HG03045 (cell line): ENCODE data around the gene FNDC11.
"Not testable (repeated sequence)": the region's sequence is repeated elsewhere in the genome, so short reads cannot be mapped to it uniquely, and the experiment has no call there.

Experiments used
- ATAC-seq: cut with Tn5 transposase; IDR thresholded peaks from one replicate; pipeline ENCODE4 v1.9.1; 2021; ENCODE audit warnings: mild to moderate bottlenecking, moderate library complexity; ENCODE audit not compliant: unreplicated experiment

Gene FNDC11

DNA sequence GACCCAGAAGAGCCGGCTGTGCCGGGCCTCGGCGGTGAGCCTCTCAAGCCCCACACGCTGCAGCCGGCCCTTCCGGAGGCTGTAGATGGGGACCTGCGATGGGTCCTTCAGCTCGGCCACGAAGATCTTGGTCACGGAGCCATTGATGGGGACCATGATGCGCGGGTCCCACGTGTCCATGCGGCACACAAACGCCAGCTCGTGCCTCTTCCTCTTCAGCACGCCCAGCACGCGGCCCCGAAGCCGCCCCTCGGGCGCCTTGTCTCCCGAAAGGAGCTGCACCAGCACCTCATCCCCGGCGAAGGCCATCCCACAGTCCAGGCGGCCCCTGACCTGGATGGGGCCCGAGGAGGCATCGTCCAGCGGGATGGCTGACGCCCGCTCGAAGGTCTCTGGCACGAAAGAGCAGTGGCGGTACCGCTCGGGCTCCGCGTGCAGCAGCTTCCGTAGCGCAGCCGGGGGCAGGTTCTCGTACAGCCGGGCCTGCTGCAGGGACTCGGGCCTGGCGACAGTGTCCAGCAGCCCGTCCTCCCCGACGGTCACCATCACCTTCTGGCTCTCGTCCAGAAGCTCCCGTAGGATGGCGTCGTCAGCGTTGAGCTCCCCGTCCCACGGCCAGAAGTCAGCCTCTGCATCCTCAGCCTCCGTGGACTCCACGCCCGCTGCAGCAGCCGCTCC lies 11.2 kb downstream of the FNDC11 start:
- ATAC-seq: no peak

- no peak for ATAC-seq
Measured at GRCh38 chr20:63565699-63566335, 11.9 kb downstream of the FNDC11 start.

DNA sequence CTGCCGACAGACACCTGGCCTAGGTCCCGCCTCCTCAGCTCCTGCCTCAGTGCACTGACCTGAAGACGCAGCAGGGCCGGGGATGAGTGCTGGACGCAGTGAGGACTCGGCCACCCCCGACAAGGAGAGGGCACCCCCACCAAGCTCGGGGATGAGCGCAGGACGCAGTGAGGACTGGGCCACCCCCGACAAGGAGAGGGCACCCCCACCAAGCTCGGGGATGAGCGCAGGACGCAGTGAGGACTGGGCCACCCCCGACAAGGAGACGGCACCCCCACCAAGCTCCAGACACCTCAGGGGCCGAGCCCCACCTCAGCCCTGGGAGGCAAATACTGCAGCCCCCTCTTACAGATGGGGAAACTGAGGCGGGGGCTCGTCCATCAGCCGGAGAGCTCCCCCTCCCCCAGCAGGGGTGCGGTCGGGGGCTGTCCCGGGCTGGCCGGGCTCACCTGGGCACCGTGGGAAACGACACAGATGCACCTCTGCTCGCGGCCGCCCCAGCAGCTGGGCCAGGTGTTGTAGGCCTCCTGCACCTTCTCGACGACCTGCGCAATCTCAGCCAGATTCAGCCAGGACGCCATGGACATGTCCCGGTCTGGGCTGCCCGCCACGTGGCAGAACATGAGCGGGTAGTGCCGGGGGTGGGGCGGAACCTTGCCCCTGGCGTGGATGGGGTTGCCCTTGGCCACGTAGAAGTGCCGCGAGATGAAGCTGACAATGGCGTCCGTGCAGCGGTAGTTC lies 12.6 kb downstream of the FNDC11 start:
- no peak for ATAC-seq

DNA sequence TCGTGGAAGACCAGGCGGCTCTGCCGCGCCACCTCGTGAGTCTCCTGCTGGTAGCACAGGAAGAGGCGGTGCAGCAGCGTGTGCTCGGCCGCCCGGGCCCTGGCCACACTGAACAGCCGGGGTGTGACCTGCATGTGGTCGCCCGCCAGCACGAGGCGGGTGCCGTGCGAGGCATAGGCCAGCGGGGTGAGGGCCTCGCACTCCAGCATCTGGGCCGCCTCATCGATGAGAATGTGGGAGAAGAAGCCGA lies 13.1 kb downstream of the FNDC11 start:
- no peak for ATAC-seq

- peak; percentile 51 for ATAC-seq
Measured at GRCh38 chr20:63567386-63568169, 13.6 kb downstream of the FNDC11 start.

GRCh38 chr20:63568170-63568981 lies 14.4 kb downstream of the FNDC11 start:
- ATAC-seq: peak; percentile 12

GRCh38 chr20:63568986-63569949 lies 15.3 kb downstream of the FNDC11 start:
- no peak for ATAC-seq

GRCh38 chr20:63570281-63571086 lies 16.5 kb downstream of the FNDC11 start:
- ATAC-seq: no peak

- ATAC-seq: not testable (repeated sequence)
Measured at GRCh38 chr20:63571087-63571478, 17.1 kb downstream of the FNDC11 start.

DNA sequence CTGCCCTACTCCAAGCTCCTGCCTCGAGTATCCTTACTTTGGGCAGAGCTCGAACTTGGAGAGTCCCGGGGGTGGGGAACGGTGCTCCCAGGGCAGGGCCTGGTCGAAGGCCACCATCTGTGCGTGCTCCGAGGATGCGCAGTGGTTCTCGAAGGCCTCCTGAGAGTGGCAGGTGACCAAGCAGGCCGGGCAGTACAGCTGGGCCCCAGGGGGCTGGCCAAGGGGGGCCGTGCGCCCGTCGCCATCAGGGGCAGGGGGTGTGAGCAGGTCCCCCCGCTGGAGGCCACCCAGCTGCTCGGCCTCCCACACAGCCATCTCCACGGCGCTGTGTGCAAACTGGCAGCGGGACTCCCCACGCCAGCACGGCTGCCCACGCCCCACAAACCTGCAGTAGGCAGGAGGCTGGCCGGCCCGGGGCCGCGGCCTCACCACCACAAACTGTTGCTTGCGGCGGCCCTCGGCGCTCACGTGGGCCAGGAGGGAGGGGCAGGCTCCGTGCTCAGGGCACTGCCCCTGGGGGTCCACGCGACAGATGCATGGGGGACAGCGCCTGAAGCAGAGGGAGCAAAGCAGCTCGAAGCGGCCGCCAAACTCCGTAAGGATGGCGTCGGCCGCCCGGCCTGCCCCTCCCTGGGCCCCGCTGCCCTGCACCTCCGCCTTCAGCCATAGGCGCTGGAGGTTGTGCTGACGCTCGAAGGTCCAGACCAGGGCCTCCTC lies 18.3 kb downstream of the FNDC11 start:
- ATAC-seq: no peak

- ATAC-seq: no peak
Measured at GRCh38 chr20:63572788-63573646, 19.1 kb downstream of the FNDC11 start.

DNA sequence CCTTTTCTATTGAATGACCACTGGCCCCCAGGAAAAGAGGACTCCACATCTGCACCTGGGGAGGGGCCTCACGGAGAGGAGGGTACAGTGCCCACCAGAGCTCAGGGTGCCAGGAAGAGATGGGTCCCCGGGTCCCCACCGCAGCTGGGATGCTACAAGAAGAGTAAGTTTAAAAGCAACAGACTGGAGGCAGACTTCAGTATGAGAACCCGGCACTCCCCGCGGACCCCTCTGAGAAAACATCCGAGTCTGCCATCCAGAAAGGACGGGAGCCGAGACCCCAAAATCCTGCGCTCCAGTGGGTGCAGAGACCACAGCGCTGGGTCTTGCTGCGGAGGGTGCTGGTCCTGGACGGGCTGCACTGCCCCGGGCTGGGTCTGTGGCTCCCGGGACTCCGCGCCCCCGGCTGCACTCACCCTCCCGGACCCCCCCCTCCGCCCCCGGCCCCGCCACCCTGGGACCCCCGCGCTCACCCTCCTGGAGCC lies 19.7 kb downstream of the FNDC11 start:
- no peak for ATAC-seq

- no peak for ATAC-seq
Measured at GRCh38 chr20:63574156-63574828, 20.3 kb downstream of the FNDC11 start, which contains the start of gene HELZ2. Gene HELZ2 (minus strand): TSS chr20:63574239. CDS start chr20:63572385, 1,854 bp downstream.

DNA sequence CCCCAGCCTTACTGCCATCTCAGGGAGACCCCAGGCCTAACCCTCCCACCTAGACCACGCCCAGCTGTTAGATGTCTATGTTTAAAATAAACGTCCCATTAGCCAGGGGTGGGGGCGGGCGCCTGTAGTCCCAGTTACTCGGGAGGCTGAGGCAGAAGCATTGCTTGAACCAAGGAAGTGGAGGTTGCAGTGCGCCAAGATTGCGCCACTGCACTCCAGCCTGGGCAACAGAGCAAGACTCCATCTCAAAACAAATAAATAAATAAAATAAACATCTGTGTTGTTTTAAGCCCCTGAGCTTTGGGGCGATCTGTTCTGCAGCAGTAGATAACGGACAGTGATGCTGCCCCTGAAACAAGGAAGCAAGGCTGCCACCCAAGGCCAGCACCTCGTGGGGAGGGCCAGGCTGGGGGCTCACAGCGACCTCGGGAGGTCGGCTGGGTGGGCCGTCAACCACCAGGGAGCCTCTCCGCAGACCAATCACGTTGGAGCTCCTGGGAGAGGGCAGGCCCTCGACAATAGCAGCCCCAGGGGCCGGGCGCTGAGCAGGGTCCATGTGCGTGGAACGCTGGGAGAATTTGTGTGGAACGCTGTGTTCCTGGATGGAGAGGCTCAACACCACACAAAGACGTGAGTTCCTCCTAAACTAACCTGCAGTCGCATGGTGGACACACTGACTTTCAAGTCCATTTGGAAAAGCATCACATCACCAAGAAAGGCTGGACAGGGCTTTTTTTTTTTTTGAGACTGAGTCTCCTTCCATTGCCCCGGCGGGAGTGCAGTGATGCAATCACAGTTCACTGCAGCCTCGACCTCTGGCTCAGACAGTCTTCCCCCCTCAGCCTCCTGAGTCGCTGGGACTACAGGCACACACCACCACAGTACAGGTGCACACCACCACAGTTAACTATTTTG lies 21.1 kb downstream of the FNDC11 start:
- ATAC-seq: no peak

DNA sequence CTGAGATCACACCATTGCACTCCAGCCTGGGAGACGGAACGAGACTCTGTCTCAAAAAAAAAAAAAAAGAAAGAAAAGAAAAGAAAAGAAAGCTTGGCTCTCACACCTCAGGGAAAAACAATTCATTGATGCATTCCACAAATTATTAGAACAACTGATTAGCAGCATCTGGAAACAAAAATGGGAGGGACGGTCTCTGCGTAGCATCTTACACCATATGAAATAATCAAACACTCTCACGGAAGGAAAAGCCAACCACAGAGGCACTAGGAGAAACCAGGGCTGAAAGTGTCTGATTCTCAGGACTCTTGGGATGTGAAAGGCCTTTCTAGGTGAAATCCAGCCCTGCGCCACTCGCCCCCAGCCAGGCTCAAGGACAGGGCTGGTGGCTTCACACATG lies 22.4 kb downstream of the FNDC11 start:
- ATAC-seq: no peak
